ENCODE data around the gene SPECC1.
"Not testable (repeated sequence)": the region's sequence is repeated elsewhere in the genome, so short reads cannot be mapped to it uniquely, and the experiment has no call there.

Gene SPECC1

DNA sequence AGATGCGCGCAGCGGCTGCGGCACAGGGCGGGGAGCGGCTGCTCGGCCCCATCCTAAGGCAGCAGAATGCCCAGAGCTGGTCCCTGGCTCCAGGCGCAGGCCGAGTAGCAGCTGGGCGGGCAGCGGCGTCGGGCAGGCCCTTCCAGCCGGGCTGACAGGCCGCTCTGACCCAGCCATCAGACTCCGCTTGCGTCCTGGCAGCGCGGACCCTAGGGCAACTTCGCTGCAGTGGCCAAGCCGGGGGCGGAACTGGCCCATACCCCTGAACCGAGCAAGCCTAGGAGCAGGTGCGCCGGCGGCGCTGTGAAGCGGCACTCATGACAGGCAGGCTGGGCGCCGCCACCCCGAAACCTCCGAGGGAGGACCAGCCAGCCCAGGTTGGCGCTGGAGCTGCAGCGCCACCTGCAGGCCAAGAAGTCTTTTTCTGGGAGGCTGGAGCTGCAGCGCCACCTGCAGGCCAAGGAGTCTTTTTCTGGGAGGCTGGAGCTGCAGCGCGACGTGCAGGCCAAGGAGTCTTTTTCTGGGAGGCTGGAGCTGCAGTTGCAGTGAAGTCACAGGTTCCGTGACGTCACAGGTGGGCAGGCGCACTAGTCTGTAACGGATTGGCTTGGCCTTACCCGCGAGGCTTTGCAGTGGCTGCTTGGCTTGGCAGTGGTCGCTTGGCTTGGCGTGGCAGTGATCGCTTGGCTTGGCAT lies 311.5 kb downstream of the SPECC1 start:
- H3K14ac ChIP-seq (ENCODE audit: low read length in 2 of 2): peak overlapping the region in 1 of 2 experiments; percentile 86
- 24% methylated on average over 47 of the region's 47 CpGs for WGBS
- not testable (repeated sequence) for H3K79me1 ChIP-seq (replicated peaks; ENCODE audit: low read length, poor library complexity, severe bottlenecking); H3K4ac ChIP-seq (ENCODE audit: low read depth in 1 of 2, low read length in 2 of 2); H2BK120ac ChIP-seq (ENCODE audit: low read depth, low read length); H3K27me3 ChIP-seq (ENCODE audit: control insufficient read depth in 1 of 2, insufficient read depth in 1 of 2, low read length in 2 of 2); H2BK5ac ChIP-seq (ENCODE audit: low read depth, low read length, poor library complexity, severe bottlenecking); H3K4me2 ChIP-seq (ENCODE audit: low read length, poor library complexity, severe bottlenecking); H3K9me3 ChIP-seq (ENCODE audit: control insufficient read depth, low read length); H2AFZ ChIP-seq (ENCODE audit: low read depth, low read length); H2BK15ac ChIP-seq (ENCODE audit: low read depth, poor library complexity, severe bottlenecking); H3K9ac ChIP-seq (ENCODE audit: low read length); H3K23ac ChIP-seq (ENCODE audit: low read length in 2 of 2); H3K18ac ChIP-seq (ENCODE audit: low read depth in 1 of 2, low read length in 2 of 2); H4K91ac ChIP-seq (ENCODE audit: low read length); H3K4me1 ChIP-seq (ENCODE audit: control insufficient read depth, insufficient read depth, low read depth, low read length); H2AK5ac ChIP-seq (ENCODE audit: low read length, severe bottlenecking); H3K27ac ChIP-seq (ENCODE audit: low read length, poor library complexity, severe bottlenecking); H2BK12ac ChIP-seq (ENCODE audit: low read length in 2 of 2)
- DNase-seq: peak; percentile 73
- peak overlapping the region in 1 of 2 experiments; percentile 60 for H3K4me3 ChIP-seq (ENCODE audit: insufficient read depth in 1 of 2, low read depth in 1 of 2, low read length in 2 of 2)
- peaks cover 0 to 16% of the 10 kb centered on the region in 2 experiments for H3K36me3 ChIP-seq (ENCODE audit: control insufficient read depth in 1 of 2, insufficient read depth in 2 of 2, low read depth in 1 of 2, low read length in 2 of 2)
- H4K8ac ChIP-seq (ENCODE audit: low read length): peak overlapping the region; percentile 69

DNA sequence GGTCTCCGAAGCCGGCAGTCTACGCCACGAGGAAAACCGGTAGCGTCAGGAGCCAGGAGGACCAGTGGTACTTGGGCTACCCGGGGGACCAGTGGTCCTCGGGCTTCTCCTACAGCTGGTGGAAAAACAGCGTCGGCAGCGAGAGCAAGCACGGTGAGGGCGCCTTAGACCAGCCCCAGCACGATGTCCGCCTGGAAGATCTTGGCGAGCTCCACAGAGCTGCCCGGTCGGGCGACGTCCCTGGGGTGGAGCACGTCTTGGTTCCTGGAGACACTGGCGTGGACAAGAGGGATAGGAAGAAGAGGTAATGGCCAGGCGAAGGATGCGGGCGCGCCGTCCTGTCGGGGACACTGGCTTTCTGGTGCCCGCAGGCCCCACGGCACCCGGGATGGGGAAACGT lies 312.2 kb downstream of the SPECC1 start:
- not testable (repeated sequence) for H3K4me1 ChIP-seq (ENCODE audit: control insufficient read depth, insufficient read depth, low read depth, low read length); H2BK120ac ChIP-seq (ENCODE audit: low read depth, low read length); H2AK5ac ChIP-seq (ENCODE audit: low read length, severe bottlenecking); H3K14ac ChIP-seq (ENCODE audit: low read length in 2 of 2); H2BK15ac ChIP-seq (ENCODE audit: low read depth, poor library complexity, severe bottlenecking); H3K27me3 ChIP-seq (ENCODE audit: control insufficient read depth in 1 of 2, insufficient read depth in 1 of 2, low read length in 2 of 2); H2AFZ ChIP-seq (ENCODE audit: low read depth, low read length); H4K91ac ChIP-seq (ENCODE audit: low read length); DNase-seq; H3K9ac ChIP-seq (ENCODE audit: low read length); H3K79me1 ChIP-seq (replicated peaks; ENCODE audit: low read length, poor library complexity, severe bottlenecking); H3K4me3 ChIP-seq (ENCODE audit: insufficient read depth in 1 of 2, low read depth in 1 of 2, low read length in 2 of 2); H2BK5ac ChIP-seq (ENCODE audit: low read depth, low read length, poor library complexity, severe bottlenecking); H4K8ac ChIP-seq (ENCODE audit: low read length); H3K4me2 ChIP-seq (ENCODE audit: low read length, poor library complexity, severe bottlenecking); H3K4ac ChIP-seq (ENCODE audit: low read depth in 1 of 2, low read length in 2 of 2); H3K27ac ChIP-seq (ENCODE audit: low read length, poor library complexity, severe bottlenecking); H2BK12ac ChIP-seq (ENCODE audit: low read length in 2 of 2); H3K23ac ChIP-seq (ENCODE audit: low read length in 2 of 2); H3K18ac ChIP-seq (ENCODE audit: low read depth in 1 of 2, low read length in 2 of 2); H3K9me3 ChIP-seq (ENCODE audit: control insufficient read depth, low read length)
- 100% methylated on average over 6 of the region's 32 CpGs for WGBS
- H3K36me3 ChIP-seq (ENCODE audit: control insufficient read depth in 1 of 2, insufficient read depth in 2 of 2, low read depth in 1 of 2, low read length in 2 of 2): peaks cover 0 to 11% of the 10 kb centered on the region in 2 experiments

DNA sequence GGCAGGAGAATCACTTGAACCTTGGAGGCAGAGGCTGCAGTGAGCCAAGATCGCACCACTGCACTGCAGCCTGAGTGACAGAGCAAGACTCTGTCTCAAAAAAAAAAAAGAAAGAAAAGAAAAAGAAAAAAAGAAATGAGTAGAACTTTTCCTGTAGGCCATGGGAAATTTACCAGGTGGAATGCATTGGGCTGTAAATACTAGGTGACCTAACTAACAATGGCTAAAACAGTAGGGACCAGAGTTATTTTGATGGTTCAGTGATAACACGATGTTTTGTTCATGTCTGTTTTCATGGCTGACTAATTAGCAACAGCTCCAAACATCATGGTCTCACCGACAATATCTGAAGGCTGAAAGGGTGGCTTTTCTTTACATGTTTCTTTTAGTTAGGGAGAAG lies 318.6 kb downstream of the SPECC1 start:
- not testable (repeated sequence) for H2BK15ac ChIP-seq (ENCODE audit: low read depth, poor library complexity, severe bottlenecking); H2BK120ac ChIP-seq (ENCODE audit: low read depth, low read length); H3K4me1 ChIP-seq (ENCODE audit: control insufficient read depth, insufficient read depth, low read depth, low read length); H3K9me3 ChIP-seq (ENCODE audit: control insufficient read depth, low read length); H3K14ac ChIP-seq (ENCODE audit: low read length in 2 of 2); H3K18ac ChIP-seq (ENCODE audit: low read depth in 1 of 2, low read length in 2 of 2); H3K79me1 ChIP-seq (replicated peaks; ENCODE audit: low read length, poor library complexity, severe bottlenecking); H3K36me3 ChIP-seq (ENCODE audit: control insufficient read depth in 1 of 2, insufficient read depth in 2 of 2, low read depth in 1 of 2, low read length in 2 of 2); H2AFZ ChIP-seq (ENCODE audit: low read depth, low read length); H3K27me3 ChIP-seq (ENCODE audit: control insufficient read depth in 1 of 2, insufficient read depth in 1 of 2, low read length in 2 of 2); H2BK12ac ChIP-seq (ENCODE audit: low read length in 2 of 2); H4K91ac ChIP-seq (ENCODE audit: low read length); H3K4ac ChIP-seq (ENCODE audit: low read depth in 1 of 2, low read length in 2 of 2); H3K9ac ChIP-seq (ENCODE audit: low read length); H4K8ac ChIP-seq (ENCODE audit: low read length); H2AK5ac ChIP-seq (ENCODE audit: low read length, severe bottlenecking); H3K4me3 ChIP-seq (ENCODE audit: insufficient read depth in 1 of 2, low read depth in 1 of 2, low read length in 2 of 2); DNase-seq; H2BK5ac ChIP-seq (ENCODE audit: low read depth, low read length, poor library complexity, severe bottlenecking); H3K4me2 ChIP-seq (ENCODE audit: low read length, poor library complexity, severe bottlenecking); H3K23ac ChIP-seq (ENCODE audit: low read length in 2 of 2); H3K27ac ChIP-seq (ENCODE audit: low read length, poor library complexity, severe bottlenecking)
- 100% methylated on average over 2 of the region's 3 CpGs for WGBS

- not testable (repeated sequence) for H3K79me1 ChIP-seq (replicated peaks; ENCODE audit: low read length, poor library complexity, severe bottlenecking); H3K4ac ChIP-seq (ENCODE audit: low read depth in 1 of 2, low read length in 2 of 2); H3K18ac ChIP-seq (ENCODE audit: low read depth in 1 of 2, low read length in 2 of 2); H3K23ac ChIP-seq (ENCODE audit: low read length in 2 of 2); H3K9me3 ChIP-seq (ENCODE audit: control insufficient read depth, low read length); H3K4me1 ChIP-seq (ENCODE audit: control insufficient read depth, insufficient read depth, low read depth, low read length); H2AK5ac ChIP-seq (ENCODE audit: low read length, severe bottlenecking); H2BK120ac ChIP-seq (ENCODE audit: low read depth, low read length); H3K9ac ChIP-seq (ENCODE audit: low read length); H3K36me3 ChIP-seq (ENCODE audit: control insufficient read depth in 1 of 2, insufficient read depth in 2 of 2, low read depth in 1 of 2, low read length in 2 of 2); H2BK12ac ChIP-seq (ENCODE audit: low read length in 2 of 2); H4K8ac ChIP-seq (ENCODE audit: low read length); H3K27ac ChIP-seq (ENCODE audit: low read length, poor library complexity, severe bottlenecking); H2BK5ac ChIP-seq (ENCODE audit: low read depth, low read length, poor library complexity, severe bottlenecking); H4K91ac ChIP-seq (ENCODE audit: low read length); H3K27me3 ChIP-seq (ENCODE audit: control insufficient read depth in 1 of 2, insufficient read depth in 1 of 2, low read length in 2 of 2); H2BK15ac ChIP-seq (ENCODE audit: low read depth, poor library complexity, severe bottlenecking); H2AFZ ChIP-seq (ENCODE audit: low read depth, low read length); H3K4me2 ChIP-seq (ENCODE audit: low read length, poor library complexity, severe bottlenecking); DNase-seq; H3K14ac ChIP-seq (ENCODE audit: low read length in 2 of 2); H3K4me3 ChIP-seq (ENCODE audit: insufficient read depth in 1 of 2, low read depth in 1 of 2, low read length in 2 of 2)
- WGBS: no CpG with 5 or more reads among the region's 3 CpGs
These were observed 342.2 kb downstream of the SPECC1 start for GRCh38 chr17:20351405-20351804.

Data from mesenchymal stem cell (in vitro differentiated cells and primary cell).